Fibroblast of gingiva (primary cell): Measurements from ENCODE around the gene STK40.

Experiments
- DNase-seq: peaks from one replicate; pipeline ENCODE4 v3.0.0-alpha.2; 2011; ENCODE audit warnings: low read depth

Gene STK40

DNA sequence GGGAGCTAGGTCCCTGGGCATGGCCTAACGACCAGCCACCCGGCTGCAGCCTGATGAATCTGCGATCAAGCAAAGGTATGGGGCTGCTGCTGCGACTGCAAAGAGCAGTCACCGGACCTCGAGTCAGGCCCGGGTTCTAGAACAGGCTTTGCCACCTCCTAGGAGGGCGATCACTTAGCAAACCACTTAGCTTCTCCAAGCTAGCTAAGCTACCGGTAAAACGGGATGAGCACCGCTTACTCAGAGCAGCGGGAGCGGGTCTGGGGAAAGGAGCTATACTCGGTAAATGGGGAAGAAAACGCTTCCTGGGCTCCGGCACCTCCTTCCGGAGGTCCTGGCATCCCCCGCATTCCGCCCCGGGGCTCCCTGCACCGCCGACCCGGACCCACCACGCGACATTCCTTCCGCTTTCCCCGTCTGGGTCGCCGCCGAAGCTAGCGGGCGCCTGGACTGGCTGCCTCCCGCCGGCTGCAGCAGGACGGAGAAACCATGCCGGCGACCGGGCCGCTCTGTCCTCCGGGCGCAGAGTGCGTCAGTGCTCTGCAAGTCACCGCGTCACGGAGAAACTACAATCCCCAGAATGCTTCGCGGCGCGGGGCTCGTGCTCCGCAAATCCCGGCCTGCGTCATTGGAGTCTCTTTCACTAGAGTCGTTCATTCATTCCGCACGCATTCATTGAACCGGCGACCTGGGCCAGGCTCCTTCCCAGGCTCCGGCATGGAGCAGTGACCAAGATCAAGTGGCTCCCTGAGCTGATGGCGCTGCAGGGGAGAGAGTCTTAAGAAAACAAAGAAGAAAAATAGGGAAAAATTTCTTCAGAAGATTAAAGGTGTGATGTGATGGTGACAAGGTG lies 11.9 kb upstream of the STK40 start, which contains the start of gene LSM10:
Gene LSM10, minus strand, starts transcription at position 531 of the 853 bp plus-strand sequence. CDS start 3,779 bp downstream, outside the sequence.
- peak; percentile 92 for DNase-seq

- DNase-seq = no peak
These were observed 11.3 kb upstream of the STK40 start for GRCh38 chr1:36397083-36397377.

DNA sequence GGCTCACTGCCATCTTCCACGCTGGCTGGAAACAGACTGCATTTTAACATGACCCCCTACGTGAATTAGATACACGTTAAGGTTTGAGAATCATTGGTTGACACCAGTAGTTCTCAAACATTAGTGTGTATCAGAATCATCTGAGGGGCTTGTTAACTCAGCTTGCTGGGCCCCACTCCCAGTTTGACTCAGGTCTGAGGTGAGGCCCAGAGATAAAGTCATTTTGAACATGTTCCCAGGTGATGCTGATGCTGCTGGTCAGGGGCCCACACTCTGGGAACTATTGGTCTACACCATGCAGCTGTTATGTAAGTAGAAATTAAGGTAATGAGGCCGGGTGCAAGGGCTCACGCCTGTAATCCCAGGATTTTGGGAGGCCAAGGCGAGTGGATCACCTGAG lies 10.6 kb upstream of the STK40 start:
- no peak for DNase-seq

DNA sequence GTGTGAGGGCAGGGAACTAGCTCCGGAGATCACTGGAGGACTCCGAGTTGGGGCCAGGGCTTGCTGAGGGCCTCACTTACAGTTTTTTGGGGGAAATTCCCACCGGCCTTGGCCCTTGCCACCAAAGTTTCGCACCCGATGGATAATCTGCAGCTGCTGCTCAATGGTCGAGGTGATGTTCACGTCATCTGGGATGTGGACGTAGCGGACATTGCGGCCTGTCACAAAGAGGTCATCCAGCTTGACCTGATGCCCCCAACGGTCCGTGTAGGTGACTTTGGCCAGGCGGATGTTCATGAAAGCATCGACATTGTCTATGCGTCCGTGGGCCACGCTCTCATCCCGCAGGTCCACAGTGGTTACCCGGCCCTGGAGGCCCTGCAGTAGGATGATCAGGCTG lies 8.0 kb upstream of the STK40 start:
- DNase-seq = no peak

GRCh38 chr1:36392836-36393235 lies 7.1 kb upstream of the STK40 start:
- no peak for DNase-seq

DNA sequence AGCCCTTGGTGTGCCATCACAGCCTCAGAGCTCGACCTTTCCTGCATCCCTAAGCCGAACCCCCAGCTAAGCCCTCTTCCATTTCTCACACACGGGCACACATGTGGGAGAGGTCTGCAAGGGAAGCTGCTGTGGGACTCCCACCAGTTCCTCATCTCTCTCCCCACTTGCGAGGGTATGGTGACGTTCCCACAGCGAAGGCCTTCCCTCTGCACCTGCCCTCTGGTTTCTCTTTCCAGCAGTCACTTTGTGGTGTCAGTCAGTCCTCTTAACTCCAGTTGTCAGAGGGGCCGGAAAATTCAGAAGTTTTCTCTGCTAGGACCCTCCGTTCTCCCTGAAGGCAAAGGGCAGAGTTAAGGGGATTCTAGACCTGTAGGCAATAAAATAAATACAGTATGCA lies 5.5 kb upstream of the STK40 start:
- DNase-seq = no peak

GRCh38 chr1:36390411-36390810 lies 4.7 kb upstream of the STK40 start:
- DNase-seq = no peak

DNA sequence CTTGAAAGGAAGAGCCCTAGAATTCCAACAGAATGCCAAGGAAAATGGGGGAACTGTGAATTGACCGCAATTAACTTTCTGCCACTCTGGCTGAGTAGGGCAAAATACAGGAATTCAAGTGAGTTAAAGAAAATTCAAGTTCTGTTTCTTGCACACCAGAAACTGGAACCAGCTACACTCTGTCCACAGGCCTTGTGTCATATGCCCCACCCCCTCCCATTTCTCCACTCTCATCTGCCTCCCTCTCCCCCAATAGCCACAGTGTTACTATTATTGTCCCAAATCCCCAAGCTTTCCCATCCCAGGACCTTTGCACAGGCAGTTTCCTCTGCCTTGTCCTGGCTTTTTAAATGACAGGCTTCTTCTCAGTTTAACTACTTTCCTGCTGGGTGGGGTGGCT lies 4.3 kb upstream of the STK40 start:
- DNase-seq = no peak

GRCh38 chr1:36389261-36389660 lies 3.5 kb upstream of the STK40 start:
- no peak for DNase-seq

- DNase-seq = peak; percentile 94
These were observed 1.6 kb upstream of the STK40 start for GRCh38 chr1:36387141-36387949.

DNA sequence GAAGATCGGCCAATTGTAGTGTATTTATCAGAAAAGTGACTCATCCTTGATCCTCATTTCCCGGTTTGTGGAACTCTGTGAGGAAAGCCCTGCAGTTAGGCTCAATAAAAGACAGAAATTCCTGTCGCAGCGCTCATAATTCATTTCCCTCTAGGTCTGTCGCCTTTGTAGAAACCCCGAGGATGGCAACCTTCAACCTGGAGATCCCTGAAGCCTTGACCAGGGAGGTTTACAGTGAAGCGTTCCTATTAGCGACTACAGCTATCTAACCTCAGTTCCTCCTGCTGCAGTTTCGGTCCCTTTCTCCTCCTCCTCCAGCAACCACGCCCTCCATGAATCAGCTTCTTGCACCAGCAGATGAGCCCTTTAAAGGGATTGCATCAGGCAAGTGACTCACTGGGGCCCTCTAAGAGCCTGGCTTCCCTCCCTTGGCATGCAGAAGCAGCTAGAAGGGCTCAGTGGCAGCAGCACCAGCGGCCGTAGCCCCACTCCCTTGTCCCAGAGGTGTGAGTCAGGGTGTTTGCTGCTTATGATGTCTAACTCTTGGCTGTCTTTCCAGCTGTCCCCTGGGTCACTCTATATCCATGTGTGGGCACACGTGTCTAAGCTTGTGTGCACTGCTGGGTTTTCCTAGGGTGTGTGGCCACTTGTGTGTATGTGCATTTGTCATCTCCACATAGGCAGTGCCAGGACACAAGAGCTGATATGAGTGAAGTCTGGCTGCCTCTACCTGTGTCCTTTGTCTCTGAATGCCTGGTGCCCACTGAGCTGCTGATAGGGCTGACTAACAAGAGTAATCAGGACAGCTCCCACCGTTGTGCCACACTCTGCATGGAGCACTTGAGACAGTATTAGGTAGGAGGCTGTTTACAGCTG lies 779 bp upstream of the STK40 start:
- DNase-seq = peak; percentile 100

DNA sequence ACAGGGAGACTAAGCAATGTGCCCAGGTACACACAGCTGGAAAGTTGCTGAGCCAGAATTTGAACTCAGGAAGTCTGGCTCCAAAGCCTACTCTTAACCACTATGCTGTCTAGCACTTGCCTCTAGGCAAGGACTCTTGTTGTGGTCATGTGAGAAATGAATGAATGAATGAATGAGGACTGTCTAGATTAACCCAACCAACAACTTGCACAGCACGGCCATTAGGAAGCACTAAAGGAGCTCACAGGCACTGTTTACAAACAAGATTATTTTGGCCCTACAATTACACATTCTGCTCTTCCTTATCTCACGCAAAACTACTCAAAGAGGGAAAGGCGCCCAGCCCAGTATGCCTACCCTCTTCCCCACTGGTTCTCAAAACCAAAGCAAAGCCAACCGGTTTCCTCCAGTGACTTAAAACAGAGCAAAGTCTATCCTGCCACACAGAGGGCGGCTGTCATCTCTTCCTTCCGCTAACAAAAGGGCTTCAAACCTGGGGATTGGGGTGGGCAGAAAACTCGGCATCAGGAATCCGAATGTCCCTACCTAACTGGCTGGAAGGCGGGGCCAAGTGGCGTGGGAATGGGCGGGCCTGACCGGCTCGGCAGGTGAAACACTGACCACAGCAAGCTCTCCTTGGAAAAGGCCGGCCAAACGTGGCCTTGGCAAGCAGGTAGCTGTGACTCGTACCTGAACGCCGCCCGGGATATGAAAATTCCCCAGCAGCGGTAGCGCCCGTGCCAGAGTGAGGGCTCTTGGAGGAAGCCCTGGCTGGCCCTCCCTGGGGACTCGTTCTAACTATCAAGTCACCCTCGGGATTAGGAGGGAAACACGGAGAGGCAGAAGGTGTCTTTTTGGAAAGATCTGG lies 948 bp downstream of the STK40 start:
- no peak for DNase-seq

DNA sequence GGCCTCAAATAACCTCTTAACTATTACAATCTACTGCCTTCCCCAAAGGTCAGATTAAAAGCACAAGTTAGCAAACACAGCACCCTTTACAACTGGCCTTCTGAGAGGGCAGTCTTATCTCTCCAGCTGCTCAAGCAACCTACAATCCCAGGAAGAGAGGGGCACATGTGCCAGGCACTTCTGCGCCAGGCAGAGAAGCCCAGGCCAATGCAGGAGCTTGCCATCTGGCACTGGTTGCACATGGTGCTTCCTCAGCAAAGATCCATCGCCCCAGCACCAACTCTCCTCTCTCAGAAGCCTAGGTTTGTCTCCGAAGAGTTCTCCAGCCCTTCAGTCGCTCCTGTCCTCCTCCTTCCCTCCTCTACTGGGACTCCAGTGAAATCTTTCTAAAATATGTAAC lies 2.5 kb downstream of the STK40 start:
- no peak for DNase-seq

GRCh38 chr1:36382669-36383068 lies 3.1 kb downstream of the STK40 start:
- DNase-seq = no peak

- no peak for DNase-seq
These were observed 3.5 kb downstream of the STK40 start for GRCh38 chr1:36382231-36382630.

- DNase-seq = no peak
These were observed 4.3 kb downstream of the STK40 start for GRCh38 chr1:36381405-36381804.

GRCh38 chr1:36380782-36381181 lies 4.9 kb downstream of the STK40 start:
- DNase-seq = no peak

- no peak for DNase-seq
These were observed 5.5 kb downstream of the STK40 start for GRCh38 chr1:36380143-36380619.

DNA sequence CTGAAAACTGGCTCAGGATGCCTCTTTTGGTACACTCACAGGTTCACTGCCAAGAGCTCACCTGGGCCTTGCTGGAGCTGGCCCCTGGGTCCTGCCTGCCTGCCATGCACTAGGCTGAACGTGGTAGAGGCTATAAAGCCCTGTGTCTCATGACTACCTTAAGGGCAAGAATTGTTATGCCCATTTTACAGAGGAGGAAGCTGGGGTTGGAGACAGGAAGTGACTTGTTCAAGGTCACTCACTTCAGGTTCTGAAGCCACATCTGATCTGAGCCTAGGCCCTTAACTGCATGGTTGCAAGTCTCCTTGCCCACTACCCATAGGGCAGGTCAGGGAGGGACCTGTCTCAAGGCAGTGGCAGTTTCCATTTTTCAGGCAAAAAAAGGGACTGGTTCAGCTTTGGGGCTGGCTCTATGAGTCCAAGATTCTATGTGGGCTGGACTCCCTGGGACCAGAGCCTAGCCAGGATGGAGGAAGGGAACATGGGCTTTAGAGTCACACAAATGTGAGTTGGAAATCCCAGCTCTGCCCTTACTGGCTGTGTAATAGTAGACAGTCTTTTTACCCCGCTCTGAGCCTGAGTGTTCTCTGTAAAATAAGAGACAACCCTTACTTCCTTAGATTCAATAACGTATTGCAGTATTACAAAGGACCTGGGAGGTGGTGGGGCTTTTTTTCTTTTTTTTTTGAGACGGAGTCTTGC lies 7.8 kb downstream of the STK40 start:
- DNase-seq = no peak

- no peak for DNase-seq
These were observed 13.1 kb downstream of the STK40 start for GRCh38 chr1:36372617-36373016.
